Measurements from ENCODE around the gene MKLN1. TPM values are rescaled to one million over a fixed set of nuclear protein-coding genes. Genes with fewer than 3 reads are reported as not detected.
"Not testable (repeated sequence)": the region's sequence is repeated elsewhere in the genome, so short reads cannot be mapped to it uniquely, and the experiment has no call there.

The MKLN1 gene
- total RNA-seq, 4 donors from 2014 or later = 15.2 to 42.3 (median 24.0) TPM

GRCh38 chr7:131329176-131329570, 1.5 kb downstream of the MKLN1 start:
- peak overlapping the region; percentile 75 to 100 (median 94) for H3K4me3 ChIP-seq
- peak overlapping the region; percentile 23 to 100 (median 78) for H3K27ac ChIP-seq
- intact Hi-C loops (cut with DNase I) = no loop called here
- peaks cover 7 to 53% (median 17%) of the 10 kb centered on the region in 3 donors for H3K4me1 ChIP-seq
- H3K9me3 ChIP-seq = no peaks in the 10 kb centered on the region
- DNase-seq = no peak
- no peak for TF ChIP-seq CTCF (IDR thresholded peaks at IDR 0.05)
- no peak for TF ChIP-seq POLR2A (IDR thresholded peaks at IDR 0.05)
- peaks cover 0 to 8% (median 0%) of the 10 kb centered on the region in 3 donors for H3K36me3 ChIP-seq
- 25 to 55% methylated on average over 1 of the region's 1 CpG for WGBS, 2 donors
- H3K27me3 ChIP-seq = no peaks in the 10 kb centered on the region

DNA sequence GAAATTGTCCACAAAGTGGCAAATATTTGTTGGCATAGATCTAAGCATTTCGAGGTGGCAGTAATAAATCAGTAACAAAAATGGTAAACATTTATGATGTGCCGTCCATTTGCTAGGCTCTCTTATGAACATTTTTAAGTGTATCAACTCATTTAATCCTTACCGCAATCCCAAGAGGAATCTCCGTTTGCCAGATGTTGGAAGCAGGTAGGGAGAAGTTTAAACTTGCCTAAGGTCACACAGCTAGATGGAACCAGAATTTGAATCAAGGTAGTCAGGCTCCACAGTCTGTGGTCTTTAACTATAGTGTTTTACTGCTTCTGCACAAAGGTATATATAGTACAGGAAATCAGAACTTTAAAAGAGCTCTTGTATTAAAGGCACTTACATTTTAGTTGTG, 2.6 kb downstream of the MKLN1 start:
- Histone ChIP-seq H3K4me1 (peaks cover 7 to 53% (median 17%) of the 10 kb centered on the region in 3 donors), H3K9me3 (no peaks in the 10 kb centered on the region), H3K36me3 (peaks cover 0 to 8% (median 0%) of the 10 kb centered on the region in 3 donors), H3K27me3 (no peaks in the 10 kb centered on the region), H3K27ac (peak overlapping the region in 3 of 4 donors; percentile 24 to 100 (median 94)), H3K4me3 (peak overlapping the region in 2 of 4 donors; percentile 75 to 91)
- TF ChIP-seq CTCF (IDR thresholded peaks at IDR 0.05) (no peak), POLR2A (IDR thresholded peaks at IDR 0.05) (no peak)
- 20 to 27% methylated on average over 4 of the region's 4 CpGs for WGBS, 2 donors
- intact Hi-C loops (cut with DNase I) = no loop called here
- DNase-seq = no peak

- intact Hi-C loops (cut with DNase I) = no loop called here
- no peak overlapping the region for H3K27ac ChIP-seq
- H3K36me3 ChIP-seq = peaks cover 0 to 8% (median 0%) of the 10 kb centered on the region in 3 donors
- peaks cover 4 to 46% (median 17%) of the 10 kb centered on the region in 3 donors for H3K4me1 ChIP-seq
- peaks cover 0 to 5% (median 0%) of the 10 kb centered on the region in 3 donors for H3K9me3 ChIP-seq
- TF ChIP-seq POLR2A (IDR thresholded peaks at IDR 0.05) (no peak), CTCF (IDR thresholded peaks at IDR 0.05) (no peak)
- DNase-seq = no peak
- WGBS, 2 donors = 90 to 93% methylated on average over 1 of the region's 1 CpG
- no peaks in the 10 kb centered on the region for H3K27me3 ChIP-seq
- H3K4me3 ChIP-seq = no peak overlapping the region
Measured at GRCh38 chr7:131331806-131332205, 4.1 kb downstream of the MKLN1 start.

DNA sequence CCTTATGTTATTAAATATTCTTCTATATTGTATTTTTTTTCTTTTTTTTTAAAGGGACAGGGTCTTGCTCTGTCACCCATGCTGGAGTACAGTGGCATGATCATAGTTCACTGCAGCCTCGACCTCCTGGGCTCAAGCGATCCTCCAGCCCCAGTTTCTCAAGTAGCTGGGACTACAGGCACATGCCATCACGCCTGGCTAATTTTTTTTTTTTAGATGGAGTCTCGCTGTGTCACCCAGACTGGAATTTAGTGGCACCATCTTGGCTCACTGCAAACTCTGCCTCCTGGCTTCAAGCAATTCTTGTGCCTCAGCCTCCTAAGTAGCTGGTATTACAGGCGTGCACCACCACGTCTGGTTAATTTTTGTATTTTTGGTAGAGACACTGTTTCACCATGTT, 5.1 kb downstream of the MKLN1 start:
- Histone ChIP-seq H3K4me1 (peaks cover 0 to 42% (median 17%) of the 10 kb centered on the region in 3 donors), H3K9me3 (peaks cover 0 to 13% (median under 1%) of the 10 kb centered on the region in 3 donors)
- H3K36me3 ChIP-seq; H3K27me3 ChIP-seq; intact Hi-C loops (cut with DNase I); H3K27ac ChIP-seq; DNase-seq; H3K4me3 ChIP-seq: not testable (repeated sequence)
- WGBS, 2 donors = 94 to 97% methylated on average over 6 of the region's 6 CpGs

- Histone ChIP-seq H3K27ac (no peak overlapping the region), H3K9me3 (peaks cover 0 to 20% (median 3%) of the 10 kb centered on the region in 3 donors), H3K36me3 (peaks cover 0 to 12% (median 0%) of the 10 kb centered on the region in 3 donors), H3K4me1 (peaks cover 0 to 20% (median 3%) of the 10 kb centered on the region in 3 donors), H3K27me3 (no peaks in the 10 kb centered on the region), H3K4me3 (no peak overlapping the region)
- 70 to 71% methylated on average over 2 of the region's 2 CpGs for WGBS, 2 donors
- no peak for DNase-seq
- TF ChIP-seq CTCF (IDR thresholded peaks at IDR 0.05) = no peak
- TF ChIP-seq POLR2A (IDR thresholded peaks at IDR 0.05) = no peak
- intact Hi-C loops (cut with DNase I) = no loop called here
Measured at GRCh38 chr7:131335639-131336381, 8.1 kb downstream of the MKLN1 start.

Measured in esophagus squamous epithelium (tissue), 5 donors.